ENCODE measurements around the gene FUZ. TPM values are rescaled to one million over a fixed set of nuclear protein-coding genes. Genes with fewer than 3 reads are reported as not detected.

Gene FUZ
- total RNA-seq, 3 donors from 2014 or later: 6.6 to 21.0 (median 11.9) TPM

DNA sequence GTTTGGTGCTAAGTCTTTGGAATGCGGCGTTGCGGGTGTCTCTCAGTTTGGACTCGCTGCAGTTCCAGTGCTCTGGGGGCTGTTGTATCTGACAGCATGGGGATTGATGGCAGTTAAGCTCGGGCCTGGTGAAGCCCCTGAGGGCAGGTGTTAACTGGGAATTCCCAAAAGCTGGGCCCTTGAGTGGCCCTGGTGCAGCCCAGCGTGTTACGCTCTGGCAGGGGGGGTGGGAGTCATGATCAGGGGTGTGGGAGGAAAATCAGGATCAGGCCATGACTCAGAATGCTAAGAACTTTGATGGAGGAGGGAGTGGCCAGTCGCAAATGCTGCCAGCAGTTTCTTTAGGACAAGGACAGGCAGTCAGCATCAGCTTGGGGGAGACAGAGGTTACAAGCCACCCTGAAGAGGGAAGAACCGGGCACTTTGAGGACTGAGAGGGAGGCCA, 26.7 kb downstream of the FUZ start:
- ATAC-seq (peak; percentile 61), DNase-seq (no peak)
- Histone ChIP-seq H3K4me3 (no peak overlapping the region), H3K36me3 (ENCODE audit: low read depth) (no peaks in the 10 kb centered on the region), H3K9me3 (no peaks in the 10 kb centered on the region), H3K4me1 (ENCODE audit: low read depth) (no peaks in the 10 kb centered on the region)
- intact Hi-C loops (cut with DNase I, micrococcal nuclease): no loop called here
- TF ChIP-seq, protein P1, sequence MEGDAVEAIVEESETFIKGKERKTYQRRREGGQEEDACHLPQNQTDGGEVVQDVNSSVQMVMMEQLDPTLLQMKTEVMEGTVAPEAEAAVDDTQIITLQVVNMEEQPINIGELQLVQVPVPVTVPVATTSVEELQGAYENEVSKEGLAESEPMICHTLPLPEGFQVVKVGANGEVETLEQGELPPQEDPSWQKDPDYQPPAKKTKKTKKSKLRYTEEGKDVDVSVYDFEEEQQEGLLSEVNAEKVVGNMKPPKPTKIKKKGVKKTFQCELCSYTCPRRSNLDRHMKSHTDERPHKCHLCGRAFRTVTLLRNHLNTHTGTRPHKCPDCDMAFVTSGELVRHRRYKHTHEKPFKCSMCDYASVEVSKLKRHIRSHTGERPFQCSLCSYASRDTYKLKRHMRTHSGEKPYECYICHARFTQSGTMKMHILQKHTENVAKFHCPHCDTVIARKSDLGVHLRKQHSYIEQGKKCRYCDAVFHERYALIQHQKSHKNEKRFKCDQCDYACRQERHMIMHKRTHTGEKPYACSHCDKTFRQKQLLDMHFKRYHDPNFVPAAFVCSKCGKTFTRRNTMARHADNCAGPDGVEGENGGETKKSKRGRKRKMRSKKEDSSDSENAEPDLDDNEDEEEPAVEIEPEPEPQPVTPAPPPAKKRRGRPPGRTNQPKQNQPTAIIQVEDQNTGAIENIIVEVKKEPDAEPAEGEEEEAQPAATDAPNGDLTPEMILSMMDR (IDR thresholded peaks at IDR 0.05): no peak

DNA sequence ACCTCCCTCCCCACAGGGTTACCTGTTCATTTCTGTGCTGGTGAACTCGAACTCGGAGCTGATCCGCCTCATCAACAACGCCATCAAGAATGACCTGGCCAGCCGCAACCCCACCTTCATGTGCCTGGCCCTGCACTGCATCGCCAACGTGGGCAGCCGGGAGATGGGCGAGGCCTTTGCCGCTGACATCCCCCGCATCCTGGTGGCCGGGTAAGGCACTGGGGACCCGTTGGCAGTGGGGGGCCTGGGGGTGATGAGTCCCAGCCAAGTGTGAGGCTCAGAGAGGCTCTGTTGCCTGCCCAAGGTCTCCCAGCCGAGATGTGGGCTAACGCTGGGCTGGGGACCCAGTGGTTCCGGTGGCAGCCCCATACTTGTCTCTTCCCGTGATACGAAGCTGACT, 30.6 kb downstream of the FUZ start:
- intact Hi-C loops (cut with DNase I, micrococcal nuclease): no loop called here
- Histone ChIP-seq H3K36me3 (ENCODE audit: low read depth) (no peaks in the 10 kb centered on the region), H3K4me1 (ENCODE audit: low read depth) (no peaks in the 10 kb centered on the region), H3K4me3 (no peak overlapping the region), H3K9me3 (no peaks in the 10 kb centered on the region)
- TF ChIP-seq, protein P1 (IDR thresholded peaks at IDR 0.05): no peak
- DNase-seq: no peak
- no peak for ATAC-seq

DNA sequence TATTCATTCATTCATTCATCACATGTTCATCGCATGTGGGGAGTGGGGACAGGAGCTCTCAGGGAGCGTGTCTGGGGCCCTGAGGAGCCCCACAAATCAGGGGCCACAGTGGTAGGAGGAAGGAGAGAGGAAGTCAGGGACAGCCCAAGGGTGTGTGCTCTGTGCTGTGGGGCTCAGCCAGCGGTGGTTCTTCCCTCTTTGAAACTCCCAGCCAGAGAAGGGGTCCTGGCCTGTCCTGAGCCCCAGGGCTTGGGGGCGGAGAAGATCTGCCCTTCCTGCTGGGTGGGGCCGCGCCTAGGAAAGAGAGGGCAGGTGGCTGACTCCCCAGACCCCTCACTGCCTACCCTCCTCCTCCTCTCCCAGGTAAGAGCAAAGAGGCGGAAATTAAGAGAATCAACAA, 31.7 kb downstream of the FUZ start:
- ATAC-seq (peak; percentile 24), DNase-seq (no peak)
- intact Hi-C loops (cut with DNase I, micrococcal nuclease): no loop called here
- Histone ChIP-seq H3K9me3 (no peaks in the 10 kb centered on the region), H3K4me3 (no peak overlapping the region), H3K36me3 (ENCODE audit: low read depth) (no peaks in the 10 kb centered on the region), H3K4me1 (ENCODE audit: low read depth) (no peaks in the 10 kb centered on the region)
- TF ChIP-seq, protein P1 (IDR thresholded peaks at IDR 0.05): no peak

DNA sequence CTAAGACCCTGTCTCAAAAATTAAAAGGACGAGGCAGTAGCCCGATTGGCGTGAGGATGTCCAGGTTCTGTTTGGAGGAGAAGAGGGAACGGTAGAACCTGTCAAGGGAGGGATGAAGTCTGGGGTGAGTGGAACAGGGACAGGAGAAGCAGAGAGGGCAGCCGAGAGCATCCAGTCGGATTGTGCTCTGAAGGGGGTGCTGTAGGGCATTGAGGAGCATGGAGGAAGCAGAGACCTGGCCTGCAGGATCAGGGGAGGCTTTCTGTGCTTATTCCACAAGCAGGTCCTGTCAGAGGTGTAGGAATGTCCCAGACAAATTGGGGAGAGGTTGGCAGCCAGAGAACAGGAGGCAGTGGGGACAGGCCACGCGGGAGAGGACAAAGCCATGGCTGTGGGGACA, 32.2 kb downstream of the FUZ start:
- DNase-seq: no peak
- intact Hi-C loops (cut with DNase I, micrococcal nuclease): no loop called here
- TF ChIP-seq, protein P1 (IDR thresholded peaks at IDR 0.05): no peak
- no peaks in the 10 kb centered on the region for H3K36me3 ChIP-seq (ENCODE audit: low read depth)
- H3K4me3 ChIP-seq: no peak overlapping the region
- H3K9me3 ChIP-seq: no peaks in the 10 kb centered on the region
- H3K4me1 ChIP-seq (ENCODE audit: low read depth): no peaks in the 10 kb centered on the region
- peak; percentile 17 for ATAC-seq

DNA sequence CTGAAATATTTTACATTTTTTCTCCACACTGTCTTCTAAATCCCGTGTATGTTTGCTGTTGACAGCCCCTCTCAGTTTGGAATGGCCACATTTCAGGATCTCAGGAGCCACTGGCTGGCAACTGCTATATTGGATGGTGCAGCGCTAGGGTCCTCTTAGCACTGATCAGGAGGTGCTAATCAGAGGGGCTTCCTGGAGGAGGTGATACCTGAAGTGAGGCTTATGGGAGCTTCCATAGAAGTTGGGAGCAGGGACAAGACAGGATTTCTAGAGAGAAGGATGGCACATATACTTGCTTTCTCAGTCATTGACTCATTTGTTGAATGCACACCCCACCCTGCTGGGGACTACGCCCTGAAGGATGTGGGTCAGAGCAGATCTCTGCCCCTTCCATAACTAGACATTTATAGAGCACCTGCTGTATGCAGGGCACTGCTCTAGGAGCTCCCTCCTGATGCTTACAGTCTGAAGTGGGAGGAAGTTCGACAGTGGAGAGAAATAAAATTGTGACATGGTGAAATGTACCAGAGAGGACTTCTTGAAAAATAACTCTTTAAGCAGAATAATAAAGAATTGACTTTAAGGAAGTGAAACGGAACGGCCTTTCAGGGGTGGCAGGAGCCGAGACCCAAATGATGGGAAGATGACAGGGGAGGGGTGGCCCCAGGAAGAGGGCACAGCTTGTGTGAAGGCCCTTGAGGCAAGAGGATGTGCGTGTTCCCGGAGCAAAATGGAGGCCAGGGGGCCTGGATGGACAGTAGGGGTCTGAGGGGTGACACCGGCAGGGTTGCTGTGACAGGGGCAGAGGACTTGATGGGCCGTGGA, 33.1 kb downstream of the FUZ start:
- no peak overlapping the region for H3K4me3 ChIP-seq
- no peaks in the 10 kb centered on the region for H3K9me3 ChIP-seq
- ATAC-seq (no peak), DNase-seq (no peak)
- no peaks in the 10 kb centered on the region for H3K4me1 ChIP-seq (ENCODE audit: low read depth)
- intact Hi-C loops (cut with DNase I, micrococcal nuclease): no loop called here
- no peaks in the 10 kb centered on the region for H3K36me3 ChIP-seq (ENCODE audit: low read depth)
- TF ChIP-seq, protein P1 (IDR thresholded peaks at IDR 0.05): no peak
